ENCODE results near the gene OS9. TPM values are rescaled to one million over a fixed set of nuclear protein-coding genes. Genes with fewer than 3 reads are reported as not detected.
"Not testable (repeated sequence)": the region's sequence is repeated elsewhere in the genome, so short reads cannot be mapped to it uniquely, and the experiment has no call there.

The OS9 gene
- polyA plus RNA-seq, 2 of the 4 experiments (the other 2 are of a cell fraction), result 128 to 183 TPM

- FAIRE-seq; DNase-seq (ENCODE audit: low read depth in 1 of 2, low spot score in 1 of 2); H3K4me3 ChIP-seq; ATAC-seq; H3K27ac ChIP-seq; H3K4me1 ChIP-seq; H3K4me2 ChIP-seq; POLR2A ChIA-PET: not testable (repeated sequence)
- WGBS (ENCODE audit: missing lambda C conversion rate), result 62% methylated on average over 4 of the region's 4 CpGs
- CTCF ChIA-PET, result interaction anchor here (0.6 to 1.7 kb wide), 6 partner anchors 14 to 76 kb away, joined by 3 to 5 read pairs (median 4); no protein-coding TSS in a partner anchor
- peaks cover 13% of the 10 kb centered on the region; the same call in 1 of the 3 replicates for H3K9me3 ChIP-seq
- peak; percentile 24 for TF ChIP-seq MAFK (IDR thresholded peaks at IDR 0.05; ENCODE audit: partially characterized antibody)
These were observed 37.5 kb upstream of the OS9 start for GRCh38 chr12:57656408-57656807.

- ChIA-PET POLR2A (interaction anchor here (0.5 kb wide), 1 partner anchor 62 kb away, joined by 4 read pairs; no protein-coding TSS in a partner anchor), CTCF (interaction anchor here (0.8 to 1.8 kb wide), 6 partner anchors 25 to 75 kb away, joined by 3 to 5 read pairs (median 3); partner anchors contain the start of genes B4GALNT1 and OS9)
- Histone ChIP-seq H3K4me1 (no peaks in the 10 kb centered on the region), H3K9me3 (peaks cover 21% of the 10 kb centered on the region; the same call in 2 of the 3 replicates), H3K27ac (no peak overlapping the region), H3K4me2 (no peak overlapping the region), H3K4me3 (no peak overlapping the region)
- no peak for ATAC-seq
- TF ChIP-seq CHD4 (IDR thresholded peaks at IDR 0.05; ENCODE audit: borderline replicate concordance), result no peak
- no peak for TF ChIP-seq SMC3 (IDR thresholded peaks at IDR 0.05)
- TF ChIP-seq MAZ (IDR thresholded peaks at IDR 0.05; ENCODE audit: borderline replicate concordance, low read depth, low read length), result no peak
- TF ChIP-seq NR3C1 (IDR thresholded peaks at IDR 0.05), result no peak
- TF ChIP-seq JUN (IDR thresholded peaks at IDR 0.05), result no peak
- no peak for TF ChIP-seq ZC3H11A (IDR thresholded peaks at IDR 0.05)
- no peak for TF ChIP-seq TFCP2L1 (CRISPR knock-in tag; IDR thresholded peaks at IDR 0.05)
- TF ChIP-seq HOXA7 (CRISPR knock-in tag; IDR thresholded peaks at IDR 0.05), result no peak
- TF ChIP-seq ZSCAN20 (CRISPR knock-in tag; IDR thresholded peaks at IDR 0.05), result no peak
- no peak for TF ChIP-seq USF2 (IDR thresholded peaks at IDR 0.05)
- no peak for TF ChIP-seq POLR2AphosphoS2 (conservative IDR thresholded peaks at IDR 0.05; ENCODE audit: low read length)
- no peak for TF ChIP-seq ATOH8 (CRISPR knock-in tag; IDR thresholded peaks at IDR 0.05; ENCODE audit: low read depth)
- no peak for TF ChIP-seq SREBF2 (IDR thresholded peaks at IDR 0.05)
- TF ChIP-seq BCL3 (IDR thresholded peaks at IDR 0.05), result no peak
- TF ChIP-seq HDAC2 (IDR thresholded peaks at IDR 0.05), result no peak
- TF ChIP-seq CBX8 (IDR thresholded peaks at IDR 0.05), result no peak
- no peak for DNase-seq (ENCODE audit: low read depth in 1 of 2, low spot score in 1 of 2)
- 13% methylated on average over 3 of the region's 3 CpGs for WGBS (ENCODE audit: missing lambda C conversion rate)
- peak; percentile 51 for FAIRE-seq
These were observed 36.2 kb upstream of the OS9 start for GRCh38 chr12:57657744-57658143.

GRCh38 chr12:57658890-57659289, 35.0 kb upstream of the OS9 start:
- ATAC-seq, result no peak
- FAIRE-seq, result no peak
- WGBS (ENCODE audit: missing lambda C conversion rate), result 27% methylated on average over 3 of the region's 3 CpGs
- DNase-seq (ENCODE audit: low read depth in 1 of 2, low spot score in 1 of 2), result no peak
- TF ChIP-seq JUN (IDR thresholded peaks at IDR 0.05) (no peak), GATA3 (IDR thresholded peaks at IDR 0.05; ENCODE audit: borderline replicate concordance) (no peak), ZC3H11A (IDR thresholded peaks at IDR 0.05) (no peak), SREBF2 (IDR thresholded peaks at IDR 0.05) (no peak), JUNB (IDR thresholded peaks at IDR 0.05) (no peak), EHF (CRISPR knock-in tag; IDR thresholded peaks at IDR 0.05) (no peak), FOSB (CRISPR knock-in tag; IDR thresholded peaks at IDR 0.05) (no peak), ATOH8 (CRISPR knock-in tag; IDR thresholded peaks at IDR 0.05; ENCODE audit: low read depth) (no peak), FOSL2 (IDR thresholded peaks at IDR 0.05) (no peak), FOSL2 (CRISPR knock-in tag; IDR thresholded peaks at IDR 0.05) (no peak), HOXB5 (CRISPR knock-in tag; IDR thresholded peaks at IDR 0.05) (no peak), BHLHE40 (IDR thresholded peaks at IDR 0.05; ENCODE audit: low read depth, low read length) (no peak), CEBPB (IDR thresholded peaks at IDR 0.05) (no peak), RARB (CRISPR knock-in tag; IDR thresholded peaks at IDR 0.05) (no peak), CBX2 (IDR thresholded peaks at IDR 0.05; ENCODE audit: borderline replicate concordance, low read depth) (no peak), CHD2 (IDR thresholded peaks at IDR 0.05; ENCODE audit: low read length, partially characterized antibody) (no peak)
- no peak overlapping the region for H3K4me2 ChIP-seq
- ChIA-PET CTCF (interaction anchor here (1.4 to 3.2 kb wide), 2 partner anchors 25 to 28 kb away, joined by 3 to 13 read pairs; partner anchors contain the start of gene B4GALNT1), POLR2A (no interaction called here)
- no peak overlapping the region for H3K4me3 ChIP-seq
- no peak overlapping the region for H3K27ac ChIP-seq
- peaks cover 21% of the 10 kb centered on the region; the same call in 2 of the 3 replicates for H3K9me3 ChIP-seq
- no peaks in the 10 kb centered on the region for H3K4me1 ChIP-seq

Measured in A549 (cell line).